Head of caudate nucleus (tissue), 42 donors: ENCODE measurements around the gene PRICKLE1.
"Not testable (repeated sequence)": the region's sequence is repeated elsewhere in the genome, so short reads cannot be mapped to it uniquely, and the experiment has no call there.

Experiments used
- DNase-seq, 42 donors: peaks; one replicate each; pipeline versions ENCODE4 v3.0.0 to v3.0.0-alpha.2; 2020 to 2021; ENCODE audit warnings: mixed read lengths in 7 of 42
- intact Hi-C: fragments of 100-400 bp; cut with DNase I; formaldehyde crosslinking; loops from one replicate; pipeline ENCODE4 v1.15.0; 2022

The PRICKLE1 gene

DNA sequence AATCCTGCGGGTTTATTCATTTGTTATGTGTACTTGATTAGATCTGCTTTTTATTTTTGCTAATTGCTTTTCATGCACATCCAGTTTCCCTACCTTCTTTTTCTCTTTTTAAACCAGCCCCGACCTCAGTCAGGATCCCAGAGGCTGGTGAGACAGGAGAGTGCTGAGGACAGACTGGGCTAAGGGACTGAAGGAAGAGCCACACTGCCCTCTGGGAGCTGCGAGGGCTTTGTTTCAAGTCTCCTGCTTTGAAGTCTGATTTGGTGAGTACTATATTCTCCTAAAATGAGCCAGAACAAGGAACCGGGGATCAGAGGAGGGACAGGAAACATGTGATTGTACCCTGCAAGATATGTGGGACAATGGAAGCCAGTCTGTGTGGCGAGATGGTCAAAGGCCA lies 23.9 kb downstream of the PRICKLE1 start:
- no peak for DNase-seq
- intact Hi-C loops, result loop anchor here (5.0 kb wide), 1 partner anchor 83 kb away; no protein-coding TSS in a partner anchor

DNA sequence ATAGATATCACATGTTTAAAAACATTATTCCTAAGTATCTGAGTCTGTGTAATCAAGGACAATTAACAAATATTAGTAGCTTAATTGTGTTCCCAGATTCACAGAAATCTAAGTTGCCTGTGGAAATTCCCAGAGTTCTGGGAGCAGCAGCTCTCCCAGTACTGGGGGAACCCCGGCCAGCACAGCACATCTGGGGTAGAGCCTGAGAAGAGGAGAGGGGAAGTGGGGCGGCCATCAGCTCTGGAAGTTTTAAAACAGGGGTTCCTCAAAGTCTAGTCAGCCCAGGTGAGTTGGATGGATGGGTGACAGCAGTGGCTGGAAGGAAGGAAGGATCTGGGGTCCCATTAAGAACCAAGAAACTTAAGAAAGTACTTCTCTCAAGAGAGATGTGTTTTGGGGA lies 24.6 kb downstream of the PRICKLE1 start:
- no peak for DNase-seq
- intact Hi-C loops, result loop anchor here (5.0 kb wide), 1 partner anchor 83 kb away; no protein-coding TSS in a partner anchor

DNA sequence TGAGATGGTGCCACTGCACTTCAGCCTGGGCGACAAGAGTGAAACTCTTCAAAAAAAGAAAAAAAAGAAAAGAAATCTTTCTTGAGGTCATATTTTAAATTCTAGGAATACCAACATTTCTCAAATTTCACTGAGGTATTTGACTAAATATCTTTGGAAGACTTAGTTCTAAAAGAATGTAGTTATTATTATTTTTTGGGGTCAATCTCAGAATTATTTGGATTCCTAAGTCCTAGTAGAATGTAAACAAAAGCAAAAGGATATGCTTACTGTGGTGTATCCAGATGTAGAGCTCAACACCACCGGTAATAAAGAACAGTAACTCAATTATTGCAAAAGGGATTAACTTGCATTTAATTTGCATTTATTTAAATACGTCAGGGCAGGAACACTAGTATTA lies 25.0 kb downstream of the PRICKLE1 start:
- DNase-seq, result no peak
- intact Hi-C loops, result no loop called here

DNA sequence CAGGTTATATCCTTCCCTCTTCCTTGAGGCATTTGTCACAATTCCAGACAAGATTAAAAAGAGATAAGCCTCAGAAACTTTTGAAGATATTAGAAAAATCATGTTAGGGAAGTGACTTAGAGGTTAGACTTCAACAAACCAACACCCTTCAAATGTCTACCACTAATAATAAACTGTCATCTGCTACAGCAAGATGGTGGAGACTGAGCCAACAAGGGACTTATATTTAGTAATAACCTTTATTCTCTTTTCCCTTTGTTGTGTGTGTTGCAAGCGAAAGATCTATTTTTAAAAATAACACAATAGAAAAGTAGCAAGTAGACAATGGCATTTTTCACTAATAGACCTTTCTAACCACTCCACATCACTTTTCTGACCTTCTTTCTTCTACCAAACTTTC lies 28.6 kb downstream of the PRICKLE1 start:
- intact Hi-C loops, result no loop called here
- no peak for DNase-seq

DNA sequence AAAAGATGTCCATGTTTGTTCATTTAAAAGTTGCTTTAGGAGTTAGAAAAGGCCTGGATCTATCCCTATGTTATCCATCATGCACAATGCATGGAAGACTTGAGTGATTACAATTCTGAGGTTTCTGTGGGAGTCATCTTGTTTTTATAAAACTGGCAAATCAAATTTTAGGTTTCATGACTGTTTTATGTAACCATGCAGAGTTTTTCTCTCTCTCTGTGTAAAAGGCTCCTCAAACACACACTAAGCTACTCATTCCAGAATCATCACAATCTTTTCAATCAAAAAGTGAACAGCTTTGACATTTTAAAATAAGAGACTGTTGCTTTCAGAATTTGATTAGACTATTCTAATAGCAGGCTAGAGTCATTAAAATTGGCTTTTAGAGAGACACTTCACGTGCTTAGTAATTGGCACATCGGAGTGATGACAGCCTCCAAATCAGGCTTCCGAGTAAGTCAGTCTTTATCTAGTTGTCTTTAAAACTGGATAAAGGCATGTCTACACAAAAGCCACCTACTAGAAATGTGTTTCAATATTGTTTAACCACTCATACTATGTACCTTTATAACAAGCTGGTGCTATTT lies 31.9 kb downstream of the PRICKLE1 start:
- no peak for DNase-seq
- intact Hi-C loops, result no loop called here

DNA sequence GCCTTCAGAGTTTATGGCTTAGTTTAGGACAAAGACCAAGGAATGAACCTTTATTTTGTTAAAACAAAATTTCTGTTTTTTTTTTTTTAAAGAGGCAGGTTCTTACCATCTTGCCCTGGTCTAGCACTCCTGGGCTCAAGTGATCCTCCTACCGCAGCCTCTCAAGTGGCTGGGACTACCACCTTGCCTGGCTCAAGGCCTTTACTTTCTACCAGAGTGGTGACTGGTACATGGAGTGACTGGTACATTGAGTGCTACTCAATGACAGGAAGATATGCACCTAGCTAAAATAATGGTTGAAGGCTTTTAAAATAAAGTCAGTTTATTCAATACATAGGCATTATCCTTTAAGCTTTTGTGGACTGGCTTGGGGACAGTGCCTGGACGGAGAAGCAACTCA lies 32.6 kb downstream of the PRICKLE1 start:
- no peak for DNase-seq
- intact Hi-C loops, result no loop called here

DNA sequence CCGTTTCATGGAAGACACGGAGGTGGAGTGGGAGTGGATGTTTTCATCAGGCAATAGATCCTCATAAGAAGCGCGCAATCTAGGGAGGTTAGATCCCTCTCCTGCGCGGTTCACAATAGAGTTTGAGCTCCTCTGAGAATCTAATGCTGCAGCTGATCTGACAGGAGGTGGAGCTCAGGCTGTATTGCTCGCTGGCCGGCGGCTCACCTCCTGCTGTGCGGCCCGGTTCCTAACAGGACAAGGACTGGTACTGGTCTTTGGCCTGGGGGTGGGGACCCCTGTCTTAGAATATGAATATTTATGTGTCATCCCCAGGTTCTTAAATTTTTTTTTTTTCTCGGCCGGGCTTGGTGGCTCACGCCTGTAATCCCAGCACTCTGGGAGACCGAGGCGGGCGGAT lies 36.7 kb downstream of the PRICKLE1 start:
- no peak for DNase-seq
- intact Hi-C loops, result no loop called here

DNA sequence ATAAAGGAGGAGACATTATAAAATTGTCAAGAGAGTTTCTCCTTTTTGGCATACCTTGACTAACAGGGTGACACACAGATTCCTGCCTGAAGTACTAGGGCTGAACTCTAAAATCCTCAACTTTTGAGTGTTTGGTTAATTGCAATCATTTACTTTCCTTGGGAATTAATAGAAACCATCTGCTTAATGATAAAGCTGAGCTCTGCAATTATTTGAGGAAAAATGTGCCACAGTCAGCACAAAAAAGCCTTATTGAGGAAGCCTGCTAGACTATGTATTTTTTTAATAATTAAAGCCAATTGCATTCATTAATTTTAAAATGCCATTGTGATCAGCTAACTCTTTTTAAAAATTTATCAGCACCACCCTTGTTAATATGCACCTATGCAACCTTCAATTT lies 38.7 kb downstream of the PRICKLE1 start:
- no peak for DNase-seq
- intact Hi-C loops, result no loop called here

DNA sequence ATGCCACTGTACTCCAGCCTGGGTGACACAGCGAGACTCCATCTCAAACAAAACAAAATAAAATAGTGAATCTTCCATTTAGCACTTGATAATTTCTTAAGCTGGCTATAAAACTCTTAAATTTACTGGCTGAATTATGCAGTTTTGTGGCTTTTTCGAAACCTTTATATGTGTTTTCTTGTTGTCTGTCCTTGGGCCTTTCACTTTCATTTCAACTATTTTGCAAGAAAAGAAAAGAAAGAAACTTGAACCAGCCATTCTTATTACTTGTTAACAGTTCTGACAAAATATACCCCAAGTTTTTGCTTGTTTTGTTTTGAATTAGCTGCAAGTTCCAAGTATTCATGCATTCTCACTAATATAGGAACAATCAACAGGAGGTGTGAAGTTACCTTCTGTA lies 42.8 kb downstream of the PRICKLE1 start:
- intact Hi-C loops, result no loop called here
- DNase-seq, result no peak

DNA sequence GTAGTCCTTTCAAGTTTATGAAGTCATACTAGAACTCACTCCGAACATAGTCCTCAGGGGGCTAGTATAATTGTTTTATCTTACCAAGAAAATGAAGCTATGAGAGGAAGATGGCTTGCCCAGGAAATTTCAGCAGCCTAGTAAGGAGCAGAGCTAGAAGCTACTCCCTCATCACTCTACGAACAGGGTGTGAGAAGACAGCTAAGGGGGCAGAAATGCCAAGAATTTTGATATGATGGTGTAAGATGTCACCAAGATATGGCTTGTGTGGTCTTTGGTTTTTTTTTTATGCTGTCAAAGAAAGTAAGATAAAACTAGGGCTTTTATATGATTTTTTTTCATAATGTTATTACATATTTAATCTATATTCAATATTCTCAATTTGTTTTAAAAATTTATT lies 47.6 kb downstream of the PRICKLE1 start:
- DNase-seq, result no peak
- intact Hi-C loops, result no loop called here

DNA sequence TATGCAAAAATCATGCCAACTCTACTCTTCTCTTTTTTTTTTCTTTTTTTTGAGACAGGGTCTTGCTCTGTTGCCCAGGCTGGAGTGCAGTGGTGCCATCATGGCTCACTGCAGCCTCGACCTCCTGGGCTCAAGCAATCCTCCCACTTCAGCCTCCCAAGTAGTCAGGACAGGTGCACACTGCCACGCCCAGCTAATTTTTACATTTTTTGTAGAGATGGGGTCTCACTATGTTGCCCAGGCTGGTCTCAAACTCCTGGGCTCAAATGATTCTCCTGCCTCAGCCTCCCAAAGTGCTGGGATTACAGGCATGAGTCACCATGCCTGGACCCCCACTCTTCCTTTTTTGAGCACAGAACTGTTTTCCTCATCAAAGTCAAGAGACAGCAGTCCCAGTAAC lies 48.2 kb downstream of the PRICKLE1 start:
- intact Hi-C loops, DNase-seq: not testable (repeated sequence)

DNA sequence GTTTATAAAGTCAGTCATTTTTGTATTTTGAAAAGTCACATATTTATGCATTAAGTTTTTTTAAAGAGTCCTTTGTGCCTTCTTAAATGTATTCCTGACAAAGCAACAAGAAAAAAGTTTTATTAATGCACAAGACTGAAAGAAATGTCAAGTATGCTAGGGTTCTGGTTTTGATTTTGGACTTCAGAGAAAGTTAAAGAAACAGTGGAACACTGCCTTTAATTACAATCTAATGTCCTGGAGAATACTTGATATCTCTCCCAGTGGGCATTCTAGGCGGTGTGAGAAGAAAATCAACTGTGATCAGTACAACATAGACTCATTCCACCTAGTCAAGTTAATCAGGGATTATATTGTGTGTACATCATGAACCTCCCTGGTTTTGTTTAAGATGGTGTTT lies 49.9 kb downstream of the PRICKLE1 start:
- DNase-seq, result no peak
- intact Hi-C loops, result no loop called here

DNA sequence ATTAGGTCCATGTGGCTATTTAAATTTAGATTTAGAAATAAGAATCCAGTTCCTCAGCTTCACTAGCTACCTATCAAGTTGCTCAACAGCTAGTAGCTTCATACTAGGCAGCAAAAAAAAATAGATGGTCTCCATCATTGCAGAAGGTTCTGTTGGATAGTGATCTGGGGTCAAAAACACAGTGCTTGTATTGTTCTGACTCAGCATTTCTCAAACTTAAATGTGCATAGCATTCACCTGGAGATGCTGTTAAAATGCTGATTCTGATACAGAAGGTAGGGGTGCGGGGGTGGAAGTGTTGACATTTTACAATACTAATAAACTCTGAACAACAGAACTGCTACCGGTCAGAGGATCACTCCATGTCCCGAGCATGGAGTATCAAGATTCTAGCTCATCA lies 51.3 kb downstream of the PRICKLE1 start:
- no peak for DNase-seq
- intact Hi-C loops, result no loop called here

DNA sequence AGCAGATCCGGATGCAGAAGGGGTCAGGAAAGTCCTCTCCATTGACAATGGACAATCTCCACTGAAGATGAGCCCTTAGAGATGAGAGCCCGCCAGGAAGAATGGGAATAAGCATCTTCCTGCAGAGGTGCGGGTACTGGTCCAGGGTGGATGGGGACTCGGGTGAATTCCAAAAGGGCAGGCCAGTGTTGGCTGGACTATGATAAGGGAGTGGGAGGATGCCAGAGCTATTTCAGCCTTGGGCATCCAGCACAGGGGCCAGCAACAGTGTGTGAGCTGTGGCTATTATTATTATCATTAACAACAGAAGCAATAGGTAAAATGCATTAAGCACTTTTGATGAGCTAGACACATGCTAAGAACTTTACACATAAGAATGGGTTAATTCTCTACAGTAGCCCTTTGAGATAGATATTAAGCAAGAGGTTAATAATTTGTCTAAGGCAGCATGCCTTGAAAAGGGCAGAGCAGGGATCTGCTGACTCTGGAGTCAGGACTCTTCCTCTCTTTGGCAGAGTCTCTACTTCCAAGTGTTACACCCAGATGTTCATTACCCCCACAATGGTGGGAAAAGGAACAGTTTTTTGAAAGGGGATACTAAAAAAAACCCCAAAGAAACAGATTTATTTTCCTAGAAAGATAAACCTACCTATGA lies 55.2 kb downstream of the PRICKLE1 start:
- intact Hi-C loops, result no loop called here
- DNase-seq, result no peak

DNA sequence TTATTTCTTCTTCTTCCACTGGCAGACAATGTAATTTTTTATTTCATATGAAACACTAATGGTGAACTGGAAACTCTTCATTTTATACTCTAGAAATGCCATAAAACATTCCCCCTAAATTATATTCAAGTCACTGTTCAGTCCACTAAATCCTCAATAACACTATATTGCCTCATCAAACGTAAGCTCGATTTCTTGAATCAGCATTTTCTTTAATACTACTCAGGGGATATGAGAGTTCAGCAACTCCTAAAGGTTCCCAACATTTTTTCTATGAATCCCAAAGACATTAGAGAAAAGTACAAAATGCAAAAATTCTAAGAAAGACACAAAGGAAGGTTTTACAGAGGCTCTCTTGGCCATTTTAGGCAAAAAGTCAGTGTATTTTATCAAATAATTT lies 59.3 kb downstream of the PRICKLE1 start:
- intact Hi-C loops, result no loop called here
- no peak for DNase-seq

DNA sequence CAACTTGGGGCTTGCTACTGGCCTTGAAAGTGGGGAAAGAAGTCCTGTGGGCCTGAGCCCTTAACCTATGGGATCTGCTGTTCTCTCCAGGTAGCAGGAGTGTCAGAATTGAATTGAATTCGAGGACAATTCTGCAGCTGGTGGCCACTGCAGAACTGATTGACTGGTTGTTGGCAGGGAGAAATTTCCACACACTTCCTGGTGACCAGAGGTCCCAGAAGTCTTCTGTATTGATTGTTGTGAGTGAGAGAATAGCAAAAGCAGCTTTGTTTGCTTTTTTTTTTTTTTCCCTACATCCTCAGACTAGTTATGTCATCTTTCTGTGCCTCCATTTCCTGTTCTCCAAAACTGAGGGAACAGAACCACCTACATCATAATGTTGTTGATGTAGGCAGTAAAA lies 64.1 kb downstream of the PRICKLE1 start:
- DNase-seq, result no peak
- intact Hi-C loops, result no loop called here

DNA sequence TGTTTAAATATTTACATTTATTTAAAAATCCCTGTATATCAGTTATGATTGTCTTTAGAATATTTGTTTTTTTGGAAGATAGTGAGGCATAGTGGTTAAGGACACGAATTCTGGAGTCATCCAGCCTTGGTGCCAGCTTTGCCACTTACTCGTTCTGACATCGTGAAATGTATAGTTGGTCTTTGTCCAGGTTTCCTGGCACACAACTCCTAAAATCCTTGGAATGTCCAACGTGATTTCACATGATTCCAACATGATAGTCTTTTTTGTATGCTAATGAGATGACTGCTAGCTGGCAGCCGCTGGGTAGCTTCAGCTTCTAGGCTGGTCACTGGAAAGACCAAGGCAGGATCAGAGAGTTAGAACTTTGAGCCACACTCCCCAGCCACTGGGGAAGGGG lies 64.8 kb downstream of the PRICKLE1 start:
- intact Hi-C loops, result no loop called here
- no peak for DNase-seq

DNA sequence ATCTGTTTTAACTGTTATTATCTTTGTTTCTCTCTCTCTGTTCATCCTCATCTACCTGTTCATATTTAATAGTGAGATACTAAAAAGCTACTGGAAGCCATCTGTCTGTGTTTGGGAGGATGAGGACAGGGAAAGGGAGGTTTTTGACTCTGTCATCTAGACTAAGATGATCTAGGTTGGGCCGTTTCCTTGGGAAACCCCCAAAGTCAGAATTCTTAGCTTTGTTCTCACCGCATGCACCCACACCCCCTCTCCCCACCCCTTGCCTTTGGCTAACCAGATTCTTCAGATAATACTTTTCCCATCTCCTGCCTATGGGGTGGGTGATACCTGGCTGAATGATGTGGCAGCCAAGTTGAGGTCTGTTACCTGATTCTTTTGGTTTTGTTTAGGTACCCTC lies 73.0 kb downstream of the PRICKLE1 start:
- DNase-seq, result no peak
- intact Hi-C loops, result no loop called here

DNA sequence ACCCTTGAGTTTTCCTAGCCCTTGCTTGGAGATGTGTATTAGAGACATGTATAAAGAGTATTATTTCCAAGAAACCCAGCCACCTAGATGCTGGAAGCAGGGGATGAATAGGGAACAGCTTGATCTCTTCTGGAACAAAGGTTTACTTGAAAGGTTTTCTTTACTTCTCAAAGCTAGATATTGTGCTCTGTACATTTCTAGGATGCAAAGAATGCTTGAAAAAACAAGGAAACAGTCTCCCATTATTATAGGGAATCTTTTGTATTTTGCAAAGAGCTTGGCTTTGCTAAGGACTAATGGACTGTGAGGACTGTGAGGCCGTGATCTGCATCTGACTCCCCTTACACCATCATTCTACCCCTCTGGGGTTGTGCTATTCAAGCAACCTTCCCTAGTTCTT lies 77.9 kb downstream of the PRICKLE1 start:
- no peak for DNase-seq
- intact Hi-C loops, result no loop called here

DNA sequence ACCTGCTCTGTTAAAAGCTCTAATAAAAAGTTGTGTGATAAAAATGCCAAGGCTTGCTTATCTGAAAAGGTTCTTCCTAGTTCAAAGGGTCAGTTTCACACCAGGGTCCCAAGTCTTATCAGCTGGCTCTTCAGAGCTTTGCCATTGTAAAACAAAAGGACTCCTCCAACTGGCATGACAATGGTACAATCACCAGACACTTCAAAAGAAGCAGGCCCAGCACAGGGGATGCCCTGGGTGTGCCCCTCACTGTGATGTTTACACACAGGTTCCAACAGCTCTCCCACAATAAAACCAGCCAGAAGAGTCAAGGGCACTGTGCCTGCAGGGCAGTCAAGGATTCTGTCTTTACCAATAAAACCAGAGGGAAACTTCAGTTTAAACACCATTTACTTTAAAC lies 78.7 kb downstream of the PRICKLE1 start:
- intact Hi-C loops, result no loop called here
- DNase-seq, result no peak

DNA sequence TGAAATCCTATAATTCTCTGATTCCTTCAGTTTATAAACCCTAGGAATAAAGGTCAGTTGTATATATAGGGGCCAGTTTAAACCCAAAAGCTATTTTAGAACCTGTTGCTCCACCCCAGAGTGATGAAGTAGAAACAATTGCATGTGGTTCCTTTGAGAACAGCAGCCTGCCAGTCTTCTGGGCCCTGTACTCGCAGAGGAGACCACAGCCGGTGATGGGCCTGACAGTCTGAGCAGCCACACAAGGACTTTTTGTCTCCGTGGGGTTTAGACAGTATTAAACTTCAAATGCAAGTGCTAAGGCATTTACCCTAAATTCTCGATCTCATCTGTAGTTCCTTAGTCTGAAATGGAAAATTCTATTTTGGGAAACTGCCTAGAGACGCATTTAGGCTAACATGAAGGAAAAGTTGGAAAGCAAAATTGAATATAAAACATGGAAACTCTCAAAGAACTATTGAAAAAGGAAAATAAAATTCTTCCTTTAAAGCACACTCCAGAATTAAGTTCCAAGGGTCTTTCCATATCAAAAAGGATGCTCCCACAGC lies 80.6 kb downstream of the PRICKLE1 start:
- intact Hi-C loops, result no loop called here
- no peak for DNase-seq
